Measurements from ENCODE around the gene ITGA6. TPM values are rescaled to one million over a fixed set of nuclear protein-coding genes. Genes with fewer than 3 reads are reported as not detected.
A peak's percentile ranks its signal among the peaks of the same experiment; 100 is the strongest.

The ITGA6 gene
- total RNA-seq, 4 donors from 2014 or later, result 201 to 357 (median 225) TPM

DNA sequence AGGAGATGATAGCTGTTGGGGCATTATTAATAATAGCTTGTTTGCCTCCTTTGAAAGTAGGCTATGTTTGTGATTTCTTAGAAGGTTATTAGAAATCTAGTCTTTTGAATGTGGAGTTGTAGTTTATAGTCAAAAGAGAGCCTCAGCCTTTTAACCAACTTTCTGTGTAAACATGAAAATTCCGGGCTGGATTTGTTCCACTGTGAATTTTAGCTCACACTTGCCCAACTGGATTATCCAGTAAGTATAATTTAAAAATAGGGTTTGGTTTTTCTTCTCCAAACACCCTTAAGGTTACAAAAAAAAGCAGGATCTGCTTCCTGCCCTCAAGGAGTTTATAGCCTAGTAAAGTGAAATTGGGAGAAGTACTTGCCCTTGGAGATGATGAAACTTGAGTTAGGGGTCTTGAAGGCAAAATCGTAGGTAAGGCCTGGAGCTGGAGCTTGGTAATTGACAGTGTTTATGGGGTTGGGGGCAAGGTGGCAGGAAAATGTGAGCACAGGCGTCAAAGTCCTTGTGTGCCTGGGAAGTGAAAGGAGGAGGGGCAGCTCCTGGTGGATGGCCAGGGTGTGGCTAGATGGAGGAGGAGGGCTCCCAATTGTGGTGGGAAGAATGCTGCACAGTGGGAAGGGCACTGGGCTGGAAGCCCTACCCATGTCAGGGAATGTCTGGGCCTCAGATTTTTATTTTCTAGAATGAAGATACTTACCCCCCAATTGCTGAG, 21.3 kb downstream of the ITGA6 start:
- H3K4me1 ChIP-seq, result peaks cover 0 to 38% (median 4%) of the 10 kb centered on the region in 4 donors
- peak overlapping the region in 3 of 4 donors; percentile 34 to 82 (median 61) for H3K27ac ChIP-seq
- no peaks in the 10 kb centered on the region for H3K27me3 ChIP-seq
- H3K9me3 ChIP-seq, result no peaks in the 10 kb centered on the region
- H3K4me3 ChIP-seq, result no peak overlapping the region
- no peaks in the 10 kb centered on the region for H3K36me3 ChIP-seq
- DNase-seq, result peak in 2 of 3 donors; percentile 64 to 68
- TF ChIP-seq, protein P1, sequence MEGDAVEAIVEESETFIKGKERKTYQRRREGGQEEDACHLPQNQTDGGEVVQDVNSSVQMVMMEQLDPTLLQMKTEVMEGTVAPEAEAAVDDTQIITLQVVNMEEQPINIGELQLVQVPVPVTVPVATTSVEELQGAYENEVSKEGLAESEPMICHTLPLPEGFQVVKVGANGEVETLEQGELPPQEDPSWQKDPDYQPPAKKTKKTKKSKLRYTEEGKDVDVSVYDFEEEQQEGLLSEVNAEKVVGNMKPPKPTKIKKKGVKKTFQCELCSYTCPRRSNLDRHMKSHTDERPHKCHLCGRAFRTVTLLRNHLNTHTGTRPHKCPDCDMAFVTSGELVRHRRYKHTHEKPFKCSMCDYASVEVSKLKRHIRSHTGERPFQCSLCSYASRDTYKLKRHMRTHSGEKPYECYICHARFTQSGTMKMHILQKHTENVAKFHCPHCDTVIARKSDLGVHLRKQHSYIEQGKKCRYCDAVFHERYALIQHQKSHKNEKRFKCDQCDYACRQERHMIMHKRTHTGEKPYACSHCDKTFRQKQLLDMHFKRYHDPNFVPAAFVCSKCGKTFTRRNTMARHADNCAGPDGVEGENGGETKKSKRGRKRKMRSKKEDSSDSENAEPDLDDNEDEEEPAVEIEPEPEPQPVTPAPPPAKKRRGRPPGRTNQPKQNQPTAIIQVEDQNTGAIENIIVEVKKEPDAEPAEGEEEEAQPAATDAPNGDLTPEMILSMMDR (IDR thresholded peaks at IDR 0.05), result peak in 1 of 6 experiments; percentile 3
- no peak for TF ChIP-seq POLR2A (IDR thresholded peaks at IDR 0.05)

DNA sequence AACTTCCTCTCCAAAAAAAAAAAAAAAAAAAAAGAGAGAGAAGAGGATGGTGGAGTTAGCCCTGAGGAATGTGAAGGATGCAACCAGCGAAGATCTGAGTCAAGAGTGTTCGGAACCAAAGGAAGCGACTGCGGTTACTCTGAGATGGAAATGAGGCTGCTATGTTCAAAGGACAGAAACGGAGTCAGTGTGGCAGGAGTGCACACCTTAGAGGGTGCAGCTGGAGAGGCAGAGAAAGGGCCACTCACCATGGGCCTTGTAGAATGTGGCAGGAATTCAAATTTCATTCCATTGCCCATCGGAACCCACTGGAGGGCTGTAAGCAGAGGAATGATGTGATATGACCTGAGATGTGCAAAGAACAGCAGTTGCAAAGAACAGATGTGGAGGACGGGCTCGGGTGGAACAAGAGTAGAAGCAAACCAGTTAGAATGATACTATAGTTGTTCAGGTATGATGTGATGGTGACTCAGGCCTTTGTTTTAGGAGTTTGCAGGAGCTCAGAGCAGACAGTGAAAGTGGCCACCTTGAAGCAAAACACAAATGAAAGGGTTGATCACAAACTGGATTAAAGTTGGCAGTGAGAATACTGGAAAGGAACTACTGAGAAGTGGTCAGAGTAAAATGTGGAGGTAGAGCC, 22.6 kb downstream of the ITGA6 start:
- TF ChIP-seq, protein P1 (IDR thresholded peaks at IDR 0.05), result no peak
- no peak for TF ChIP-seq POLR2A (IDR thresholded peaks at IDR 0.05)
- peaks cover 0 to 43% (median 4%) of the 10 kb centered on the region in 4 donors for H3K4me1 ChIP-seq
- no peak for DNase-seq

DNA sequence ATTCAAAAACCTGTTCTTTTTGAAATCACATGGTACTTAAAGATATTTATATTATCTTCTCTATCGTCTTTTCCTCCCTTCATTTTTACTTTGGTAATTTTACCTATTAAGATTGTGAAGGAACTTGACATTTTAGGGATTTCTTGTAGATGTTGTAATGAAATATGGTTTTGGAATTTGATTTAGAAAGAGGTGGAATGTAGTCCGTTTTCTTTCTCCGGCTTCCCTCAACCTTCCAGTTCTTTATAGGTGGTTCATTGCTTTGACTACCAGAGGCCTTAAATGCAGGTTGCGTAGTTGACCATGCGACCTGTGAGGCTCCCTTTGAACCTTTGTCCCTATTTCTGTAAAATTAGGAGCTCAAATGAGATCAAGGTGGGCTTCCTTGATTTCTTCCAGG, 24.5 kb downstream of the ITGA6 start:
- Histone ChIP-seq H3K27me3 (no peaks in the 10 kb centered on the region), H3K36me3 (no peaks in the 10 kb centered on the region), H3K9me3 (no peaks in the 10 kb centered on the region), H3K27ac (no peak overlapping the region), H3K4me1 (peaks cover 0 to 51% (median 3%) of the 10 kb centered on the region in 4 donors), H3K4me3 (no peak overlapping the region)
- TF ChIP-seq POLR2A (IDR thresholded peaks at IDR 0.05), result no peak
- TF ChIP-seq, protein P1 (IDR thresholded peaks at IDR 0.05), result no peak
- DNase-seq, result no peak

More for the DNA sequence above, 22.6 kb downstream of the ITGA6 start:
- Histone ChIP-seq H3K4me3 (no peak overlapping the region), H3K27ac (no peak overlapping the region), H3K9me3 (no peaks in the 10 kb centered on the region), H3K27me3 (no peaks in the 10 kb centered on the region), H3K36me3 (no peaks in the 10 kb centered on the region)

GRCh38 chr2:172452845-172453244, 25.5 kb downstream of the ITGA6 start:
- TF ChIP-seq, protein P1 (IDR thresholded peaks at IDR 0.05), result no peak
- no peak for TF ChIP-seq POLR2A (IDR thresholded peaks at IDR 0.05)
- no peak overlapping the region for H3K27ac ChIP-seq
- no peak for DNase-seq

DNA sequence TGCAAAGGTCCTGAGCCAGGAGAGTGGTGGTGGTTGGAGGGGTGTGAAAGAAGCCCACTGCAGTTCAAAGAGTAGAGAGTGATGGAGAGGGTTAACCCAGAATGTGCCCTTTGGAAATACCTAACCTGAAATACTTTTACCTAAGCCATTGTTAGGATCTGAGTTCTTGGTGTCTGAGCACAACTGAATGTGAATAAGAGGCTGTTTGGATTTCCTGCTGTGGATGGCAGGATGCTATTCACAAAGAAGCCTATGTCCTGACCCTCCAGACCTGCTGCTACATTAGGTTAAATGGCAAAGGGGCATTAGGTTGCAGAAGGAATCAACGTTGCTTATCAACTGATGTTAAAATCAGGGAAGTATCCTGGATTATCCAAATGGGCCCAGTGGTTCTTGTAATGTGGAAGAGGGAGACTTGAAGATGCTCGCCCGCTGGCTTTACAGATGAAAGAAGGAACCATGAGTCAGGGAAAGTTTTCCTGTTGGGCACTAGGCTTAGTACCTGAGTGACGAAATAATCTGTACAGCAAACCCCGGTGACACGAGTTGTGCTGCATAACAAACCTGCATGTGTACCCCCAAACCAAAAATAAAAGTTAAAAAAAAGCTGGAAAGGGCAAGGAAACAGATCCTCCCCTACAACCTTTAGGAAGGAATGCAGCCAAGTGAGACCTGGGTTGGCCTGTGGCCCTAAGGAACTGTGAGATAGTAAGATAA, 27.2 kb downstream of the ITGA6 start:
- Histone ChIP-seq H3K27me3 (no peaks in the 10 kb centered on the region), H3K27ac (peak overlapping the region in 1 of 4 donors; percentile 57), H3K4me1 (peaks cover 0 to 34% (median 0%) of the 10 kb centered on the region in 4 donors), H3K9me3 (no peaks in the 10 kb centered on the region), H3K4me3 (no peak overlapping the region), H3K36me3 (no peaks in the 10 kb centered on the region)
- DNase-seq, result no peak
- TF ChIP-seq, protein P1 (IDR thresholded peaks at IDR 0.05), result no peak
- no peak for TF ChIP-seq POLR2A (IDR thresholded peaks at IDR 0.05)

More at GRCh38 chr2:172452845-172453244, 25.5 kb downstream of the ITGA6 start:
- H3K27me3 ChIP-seq, result no peaks in the 10 kb centered on the region
- H3K4me1 ChIP-seq, result peaks cover 0 to 44% (median 2%) of the 10 kb centered on the region in 4 donors
- H3K36me3 ChIP-seq, result no peaks in the 10 kb centered on the region
- no peak overlapping the region for H3K4me3 ChIP-seq
- no peaks in the 10 kb centered on the region for H3K9me3 ChIP-seq

Measured in Peyer's patch (tissue), 4 donors.